ENCODE measurements around the gene TATDN3. TPM values are rescaled to one million over a fixed set of nuclear protein-coding genes. Genes with fewer than 3 reads are reported as not detected.

TATDN3 gene
- total and polyA plus RNA-seq, 9 of the 15 experiments (the other 6 are each of a cell fraction or from before 2014, with no cell fraction given) = 18.3 to 79.9 (median 28.2) TPM

DNA sequence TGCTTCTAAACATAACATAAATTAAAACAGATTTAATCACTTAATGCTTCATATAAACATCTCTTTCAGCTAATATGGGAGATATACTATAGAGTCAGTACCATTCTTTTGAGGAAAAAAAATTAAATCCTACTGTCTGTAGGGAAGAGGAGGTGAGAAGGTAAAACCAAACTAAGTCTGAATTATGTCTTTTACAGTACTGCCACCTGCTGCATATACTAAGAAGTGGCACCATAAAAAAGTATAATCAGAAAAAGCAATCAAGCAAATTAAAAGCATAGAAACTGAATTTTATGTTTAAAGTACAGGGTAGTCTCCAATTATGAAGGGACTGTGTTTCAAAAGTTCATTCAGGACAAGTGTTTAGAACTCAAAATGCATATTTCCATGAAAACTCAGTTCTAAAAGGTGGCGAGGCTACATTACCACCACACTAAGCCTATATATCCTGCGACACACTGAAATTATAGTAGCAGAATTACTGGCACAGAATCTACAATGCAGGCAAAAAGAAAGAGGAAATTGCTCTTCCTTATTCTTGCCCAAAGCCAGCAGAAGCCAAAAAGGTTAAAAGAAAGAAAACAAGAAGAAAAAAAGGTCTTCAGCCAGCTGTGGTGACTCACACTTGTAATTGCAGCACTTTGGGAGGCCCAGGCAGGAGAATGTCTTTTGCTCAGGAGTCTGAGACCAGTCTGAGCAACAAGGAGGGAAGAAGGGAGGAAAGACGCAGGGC lies 9.1 kb upstream of the TATDN3 start (continued):
- TF ChIP-seq AFF4 (CRISPR knock-in tag; IDR thresholded peaks at IDR 0.05) (no peak), PHB (CRISPR knock-in tag; IDR thresholded peaks at IDR 0.05) (no peak), RAD51 (IDR thresholded peaks at IDR 0.05; ENCODE audit: borderline replicate concordance, low read depth) (no peak)
- TF ChIP-seq, protein P1, sequence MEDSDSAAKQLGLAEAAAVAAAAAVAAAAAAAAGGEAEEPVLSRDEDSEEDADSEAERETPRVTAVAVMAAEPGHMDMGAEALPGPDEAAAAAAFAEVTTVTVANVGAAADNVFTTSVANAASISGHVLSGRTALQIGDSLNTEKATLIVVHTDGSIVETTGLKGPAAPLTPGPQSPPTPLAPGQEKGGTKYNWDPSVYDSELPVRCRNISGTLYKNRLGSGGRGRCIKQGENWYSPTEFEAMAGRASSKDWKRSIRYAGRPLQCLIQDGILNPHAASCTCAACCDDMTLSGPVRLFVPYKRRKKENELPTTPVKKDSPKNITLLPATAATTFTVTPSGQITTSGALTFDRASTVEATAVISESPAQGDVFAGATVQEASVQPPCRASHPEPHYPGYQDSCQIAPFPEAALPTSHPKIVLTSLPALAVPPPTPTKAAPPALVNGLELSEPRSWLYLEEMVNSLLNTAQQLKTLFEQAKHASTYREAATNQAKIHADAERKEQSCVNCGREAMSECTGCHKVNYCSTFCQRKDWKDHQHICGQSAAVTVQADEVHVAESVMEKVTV (CRISPR knock-in tag; IDR thresholded peaks at IDR 0.05) = peak; percentile 45
